Loucy (cell line): ENCODE data around the gene SEMA5A.

Source experiments
- H2AFZ ChIP-seq: fragments of 200-600 bp; sonication (generic); 2 replicates; pipeline ENCODE4 v1.6.0; 2016; ENCODE audit warnings: antibody characterized with exemption, mild to moderate bottlenecking, low read length, moderate library complexity
- H3F3A ChIP-seq: fragments of 200-600 bp; 2 replicates; pipeline ENCODE4 v1.6.0; 2016; ENCODE audit warnings: antibody characterized with exemption, low read depth, mild to moderate bottlenecking
- H3K27me3 ChIP-seq: fragments of 200-600 bp; sonication (generic); 2 replicates; pipeline ENCODE4 v1.6.1; 2014; ENCODE audit warnings: low read length, mild to moderate bottlenecking; ENCODE audit not compliant: insufficient read depth, poor library complexity, severe bottlenecking
- H3K36me3 ChIP-seq: fragments of 200-600 bp; sonication (generic); 2 replicates; pipeline ENCODE4 v1.6.1; 2016; ENCODE audit warnings: low read length; ENCODE audit not compliant: insufficient read depth
- H3K4me1 ChIP-seq: fragments of 200-600 bp; sonication (generic); 2 replicates; pipeline ENCODE4 v1.5.1; 2014; ENCODE audit warnings: low read length, mild to moderate bottlenecking; ENCODE audit not compliant: insufficient read depth, poor library complexity, severe bottlenecking
- H3K4me2 ChIP-seq: fragments of 200-600 bp; sonication (generic); 2 replicates; pipeline ENCODE4 v1.6.0; 2014; ENCODE audit warnings: antibody characterized with exemption, low read length, low read depth, mild to moderate bottlenecking; ENCODE audit not compliant: poor library complexity, severe bottlenecking
- H3K4me3 ChIP-seq: fragments of 200-600 bp; sonication (generic); 2 replicates; pipeline ENCODE4 v1.5.1; 2014; ENCODE audit warnings: low read length, mild to moderate bottlenecking, mixed read lengths; ENCODE audit not compliant: poor library complexity, severe bottlenecking
- H3K79me2 ChIP-seq: fragments of 200-600 bp; sonication (generic); 2 replicates; pipeline ENCODE4 v1.6.1; 2014; ENCODE audit warnings: low read length; ENCODE audit not compliant: insufficient read depth
- H3K9ac ChIP-seq: fragments of 200-600 bp; sonication (generic); 2 replicates; pipeline ENCODE4 v1.6.0; 2014; ENCODE audit warnings: mild to moderate bottlenecking, low read depth, low read length, moderate library complexity; ENCODE audit not compliant: poor library complexity, severe bottlenecking
- H3K9me2 ChIP-seq: fragments of 200-600 bp; sonication (generic); replicated peaks from 2 replicates; pipeline ENCODE4 v1.6.1; 2016; ENCODE audit warnings: low read depth, low read length, mixed read lengths
- H3K9me3 ChIP-seq: fragments of 200-600 bp; sonication (generic); 2 replicates; pipeline ENCODE4 v1.6.1; 2014; ENCODE audit warnings: mild to moderate bottlenecking, antibody characterized with exemption, low read length, low read depth; ENCODE audit not compliant: insufficient read depth
- H4K20me1 ChIP-seq: fragments of 200-600 bp; sonication (generic); 2 replicates; pipeline ENCODE4 v1.6.0; 2014; ENCODE audit warnings: antibody characterized with exemption, low read length, mild to moderate bottlenecking; ENCODE audit not compliant: insufficient read depth, poor library complexity, severe bottlenecking
- CTCF ChIP-seq: fragments of 200-600 bp; sonication (generic); conservative IDR thresholded peaks from 2 replicates; pipeline ENCODE4 v1.5.1; 2014; ENCODE audit warnings: mild to moderate bottlenecking, antibody characterized with exemption, low read length
- EZH2phosphoT487 ChIP-seq: fragments of 200-600 bp; IDR thresholded peaks from 2 replicates; pipeline ENCODE4 v1.6.1; 2018; ENCODE audit warnings: antibody characterized with exemption, mild to moderate bottlenecking, moderate library complexity, borderline replicate concordance

The SEMA5A gene

GRCh38 chr5:9169557-9169902 lies 376.3 kb downstream of the SEMA5A start:
- no peak overlapping the region for H2AFZ ChIP-seq
- H3K79me2 ChIP-seq: no peaks in the 10 kb centered on the region
- H3K4me1 ChIP-seq: no peaks in the 10 kb centered on the region
- H4K20me1 ChIP-seq: no peaks in the 10 kb centered on the region
- H3K4me3 ChIP-seq: no peak overlapping the region
- no peaks in the 10 kb centered on the region for H3F3A ChIP-seq
- no peaks in the 10 kb centered on the region for H3K36me3 ChIP-seq
- H3K4me2 ChIP-seq: no peak overlapping the region
- H3K9me2 ChIP-seq: no peaks in the 10 kb centered on the region
- TF ChIP-seq EZH2phosphoT487: no peak
- no peak for TF ChIP-seq CTCF
- no peaks in the 10 kb centered on the region for H3K9me3 ChIP-seq
- no peaks in the 10 kb centered on the region for H3K27me3 ChIP-seq
- H3K9ac ChIP-seq: no peak overlapping the region

- no peak overlapping the region for H2AFZ ChIP-seq
- H3K9ac ChIP-seq: no peak overlapping the region
- H3K9me2 ChIP-seq: no peaks in the 10 kb centered on the region
- no peaks in the 10 kb centered on the region for H3K79me2 ChIP-seq
- no peaks in the 10 kb centered on the region for H3K27me3 ChIP-seq
- no peak overlapping the region for H3K4me2 ChIP-seq
- no peaks in the 10 kb centered on the region for H4K20me1 ChIP-seq
- H3K4me3 ChIP-seq: no peak overlapping the region
- no peaks in the 10 kb centered on the region for H3K9me3 ChIP-seq
- no peaks in the 10 kb centered on the region for H3K36me3 ChIP-seq
- TF ChIP-seq CTCF: no peak
- no peak for TF ChIP-seq EZH2phosphoT487
- H3F3A ChIP-seq: no peaks in the 10 kb centered on the region
- no peaks in the 10 kb centered on the region for H3K4me1 ChIP-seq
Observed at GRCh38 chr5:9168791-9169556, 376.9 kb downstream of the SEMA5A start.

- no peaks in the 10 kb centered on the region for H3K27me3 ChIP-seq
- H3K4me2 ChIP-seq: no peak overlapping the region
- H3K79me2 ChIP-seq: no peaks in the 10 kb centered on the region
- H2AFZ ChIP-seq: no peak overlapping the region
- no peak overlapping the region for H3K4me3 ChIP-seq
- no peaks in the 10 kb centered on the region for H3F3A ChIP-seq
- H3K9me2 ChIP-seq: no peaks in the 10 kb centered on the region
- H3K9me3 ChIP-seq: no peaks in the 10 kb centered on the region
- H3K36me3 ChIP-seq: no peaks in the 10 kb centered on the region
- no peaks in the 10 kb centered on the region for H4K20me1 ChIP-seq
- no peak overlapping the region for H3K9ac ChIP-seq
- TF ChIP-seq EZH2phosphoT487: no peak
- H3K4me1 ChIP-seq: no peaks in the 10 kb centered on the region
Observed at GRCh38 chr5:9166202-9167112, 379.4 kb downstream of the SEMA5A start.
